Ovary (tissue), 9 donors: Measurements from ENCODE around the gene CLEC17A. TPM values are rescaled to one million over a fixed set of nuclear protein-coding genes. Genes with fewer than 3 reads are reported as not detected.
A peak's percentile ranks its signal among the peaks of the same experiment; 100 is the strongest.

Experiments used
- DNase-seq, 5 donors: peaks; one replicate each; pipeline ENCODE4 v3.0.0-alpha.2; 2019 to 2020
- H3K27ac ChIP-seq, 2 donors: fragments of 200-600 bp; one replicate each; pipeline versions ENCODE4 v1.5.1 to v1.8.0; 2019 to 2022
- H3K27me3 ChIP-seq: fragments of 200-600 bp; one replicate; pipeline ENCODE4 v1.8.0; 2022
- H3K36me3 ChIP-seq: fragments of 200-600 bp; sonication (generic); one replicate; pipeline ENCODE4 v1.5.1; 2019
- H3K4me1 ChIP-seq: one replicate; pipeline ENCODE4 v1.8.1; 2013; ENCODE audit warnings: mild to moderate bottlenecking, moderate library complexity; ENCODE audit not compliant: insufficient read depth
- H3K4me3 ChIP-seq: fragments of 200-600 bp; sonication (generic); one replicate; pipeline ENCODE4 v1.5.1; 2017
- H3K9me3 ChIP-seq, 2 donors: fragments of 200-600 bp in 1 of 2; sonication (generic) in 1 of 2; one replicate each; pipeline versions ENCODE4 v1.5.1 to v1.8.1; 2013 to 2019; ENCODE audit warnings: mild to moderate bottlenecking in 1 of 2, moderate library complexity in 1 of 2
- CTCF ChIP-seq, 3 donors: fragments of 450-650 bp in 2 of 3; fragments of 200-600 bp in 1 of 3; IDR thresholded peaks; one replicate each; pipeline versions ENCODE4 v1.5.1 to v1.8.0; 2016 to 2022; ENCODE audit warnings: antibody characterized with exemption in 3 of 3, mild to moderate bottlenecking in 1 of 3
- EP300 ChIP-seq: sonication (generic); formaldehyde crosslinking; IDR thresholded peaks from one replicate; pipeline ENCODE4 v1.6.1; 2017; ENCODE audit warnings: antibody characterized with exemption
- POLR2A ChIP-seq: fragments of 450-650 bp; IDR thresholded peaks from one replicate; pipeline ENCODE4 v1.6.1; 2017; ENCODE audit warnings: antibody characterized with exemption, mild to moderate bottlenecking, moderate library complexity
- WGBS, 3 donors: extraction: QIAGEN DNeasy Blood & Tissue Kit in 1 of 3; methylation state at CpG; one replicate each; pipeline versions ENCODE4 v1.1.5 to v1.1.7; 2013 to 2017; 5-methylcytosine and 5-hydroxymethylcytosine counted together
- intact Hi-C, 4 donors: fragments of 100-400 bp; cut with DNase I; formaldehyde crosslinking; loops; one replicate each; pipeline versions ENCODE4 v1.11.0 to v1.15.1; 2022 to 2023
- polyA plus RNA-seq, 2 donors: library from polyadenylated mRNA; stranded (reverse); fragments of 200-250 nt in 1 of 2; fragments of 350-450 nt in 1 of 2; fragmentation: Illumina TruSeq in 1 of 2; extraction: RNeasy Lipid Tissue Mini Kit (QIAGEN cat#74804) in 1 of 2; gene quantifications; one replicate each; pipeline ENCODE4 v1.2.3, GENCODE V29; 2013 to 2014
- total RNA-seq, 7 donors: library from RNA; depleted of rRNA in 2 of 7; stranded (reverse); fragments of >200 nt in 2 of 7; fragmentation: NEBNext Ultra II Directional in 3 of 7; extraction: Animal tissue kit (Norgen Biotek cat#: 25700) in 3 of 7; gene quantifications; one replicate each; pipeline versions ENCODE4 v1.1.0 to v1.2.4, GENCODE V29; 2016 to 2023
- donor health status: DM: no; HTN: no; CAD: no; lungs with moderate emphysema.
- donor health status: DM: no; HTN: no; CAD: no.
- donor health status: Bipolar disorder and iron deficiency.
- donor health status: DM: yes; HTN: yes; CAD: no.
- donor health status: DM: no; HTN: no; CAD: no.
- donor health status: DM: yes; HTN: yes; CAD: no.

Gene CLEC17A
- total and polyA plus RNA-seq, 9 donors, result 0.12 to 0.20 (median 0.20) TPM; not detected in 6

- Histone ChIP-seq H3K27me3 (no peaks in the 10 kb centered on the region), H3K4me3 (peak overlapping the region; percentile 100), H3K9me3 (no peaks in the 10 kb centered on the region), H3K27ac (no peak overlapping the region), H3K36me3 (no peaks in the 10 kb centered on the region), H3K4me1 (peaks cover 10% of the 10 kb centered on the region)
- DNase-seq, result peak in 1 of 5 donors; percentile 39
- WGBS, 3 donors, result 32 to 42% (median 37%) methylated on average over 22 of the region's 22 CpGs
- intact Hi-C loops, result no loop called here
- TF ChIP-seq POLR2A, result no peak
- TF ChIP-seq CTCF (IDR thresholded peaks at IDR 0.05), result no peak
- no peak for TF ChIP-seq EP300
Observed at GRCh38 chr19:14570864-14571527, 11.9 kb upstream of the CLEC17A start.

GRCh38 chr19:14571695-14572490 is 11.0 kb upstream of the CLEC17A start, which contains the start of gene NDUFB7:
Gene NDUFB7 (minus strand): TSS chr19:14572066. CDS start chr19:14572000, 66 bp downstream.
- no peaks in the 10 kb centered on the region for H3K27me3 ChIP-seq
- no peaks in the 10 kb centered on the region for H3K9me3 ChIP-seq
- no peak within 1 kb of the TSS for H3K27ac ChIP-seq
- intact Hi-C loops, result no loop called here
- TF ChIP-seq EP300, result no peak
- peak; percentile 14 to 77 (median 56) for TF ChIP-seq CTCF (IDR thresholded peaks at IDR 0.05)
- TF ChIP-seq POLR2A, result no peak
- no peaks in the 10 kb centered on the region for H3K36me3 ChIP-seq
- H3K4me1 ChIP-seq, result peaks cover 10% of the 10 kb centered on the region
- peak within 1 kb of the TSS; percentile 100 for H3K4me3 ChIP-seq
- WGBS, 3 donors, result 2 to 3% (median 2%) methylated on average over 39 to 40 of the region's 40 CpGs
- peak; percentile 81 to 88 (median 84) for DNase-seq

GRCh38 chr19:14575428-14575980 is 7.4 kb upstream of the CLEC17A start:
- no peak for DNase-seq
- Histone ChIP-seq H3K27ac (no peak overlapping the region), H3K4me3 (no peak overlapping the region), H3K36me3 (no peaks in the 10 kb centered on the region), H3K9me3 (no peaks in the 10 kb centered on the region), H3K27me3 (no peaks in the 10 kb centered on the region), H3K4me1 (peaks cover 8% of the 10 kb centered on the region)
- 86 to 93% (median 92%) methylated on average over 6 of the region's 6 CpGs for WGBS, 3 donors
- intact Hi-C loops, result no loop called here
- TF ChIP-seq CTCF (IDR thresholded peaks at IDR 0.05) (no peak), EP300 (no peak)

GRCh38 chr19:14576363-14576762 is 6.5 kb upstream of the CLEC17A start:
- H3K4me3 ChIP-seq, result no peak overlapping the region
- no peaks in the 10 kb centered on the region for H3K9me3 ChIP-seq
- intact Hi-C loops, result no loop called here
- H3K27me3 ChIP-seq, result no peaks in the 10 kb centered on the region
- H3K36me3 ChIP-seq, result no peaks in the 10 kb centered on the region
- no peak overlapping the region for H3K27ac ChIP-seq
- H3K4me1 ChIP-seq, result no peaks in the 10 kb centered on the region
- no peak for DNase-seq
- TF ChIP-seq POLR2A (no peak), CTCF (IDR thresholded peaks at IDR 0.05) (no peak), EP300 (no peak)
- 77 to 81% (median 80%) methylated on average over 8 of the region's 8 CpGs for WGBS, 3 donors
